ENCODE measurements around the gene OR52N1.
A peak's percentile ranks its signal among the peaks of the same experiment; 100 is the strongest.

DNA sequence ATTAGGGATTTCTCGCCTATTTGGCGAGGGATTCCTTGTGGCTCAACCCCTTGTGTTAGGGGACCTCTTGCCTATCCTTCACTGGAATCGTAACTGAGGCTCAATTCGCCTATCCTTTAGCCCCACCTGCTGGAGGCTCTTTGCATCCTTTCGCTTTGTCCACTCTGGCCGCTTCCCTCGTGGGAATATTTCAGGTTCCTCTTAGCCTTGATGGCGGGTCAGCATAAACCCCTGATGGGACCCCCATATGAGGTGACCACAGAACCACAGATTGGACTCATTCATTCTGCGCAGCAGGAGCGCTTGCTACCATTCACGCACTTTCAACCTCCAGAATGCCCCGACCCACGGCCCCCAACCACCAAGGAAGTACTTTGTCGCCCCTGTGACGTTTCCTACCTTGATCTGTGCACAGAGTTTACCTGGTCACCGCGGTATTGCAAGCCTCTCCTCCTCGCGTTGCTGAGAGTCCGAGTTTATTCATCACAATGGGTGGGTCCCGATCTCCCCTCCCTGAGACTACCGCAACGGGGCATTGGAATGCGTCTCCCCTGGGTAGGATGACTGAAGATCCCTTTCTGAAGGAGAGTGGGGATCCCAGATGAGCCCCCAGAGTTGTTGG is 17.5 kb upstream of the OR52N1 start, which contains the start of gene OR52N2:
- TF ChIP-seq, protein P1, sequence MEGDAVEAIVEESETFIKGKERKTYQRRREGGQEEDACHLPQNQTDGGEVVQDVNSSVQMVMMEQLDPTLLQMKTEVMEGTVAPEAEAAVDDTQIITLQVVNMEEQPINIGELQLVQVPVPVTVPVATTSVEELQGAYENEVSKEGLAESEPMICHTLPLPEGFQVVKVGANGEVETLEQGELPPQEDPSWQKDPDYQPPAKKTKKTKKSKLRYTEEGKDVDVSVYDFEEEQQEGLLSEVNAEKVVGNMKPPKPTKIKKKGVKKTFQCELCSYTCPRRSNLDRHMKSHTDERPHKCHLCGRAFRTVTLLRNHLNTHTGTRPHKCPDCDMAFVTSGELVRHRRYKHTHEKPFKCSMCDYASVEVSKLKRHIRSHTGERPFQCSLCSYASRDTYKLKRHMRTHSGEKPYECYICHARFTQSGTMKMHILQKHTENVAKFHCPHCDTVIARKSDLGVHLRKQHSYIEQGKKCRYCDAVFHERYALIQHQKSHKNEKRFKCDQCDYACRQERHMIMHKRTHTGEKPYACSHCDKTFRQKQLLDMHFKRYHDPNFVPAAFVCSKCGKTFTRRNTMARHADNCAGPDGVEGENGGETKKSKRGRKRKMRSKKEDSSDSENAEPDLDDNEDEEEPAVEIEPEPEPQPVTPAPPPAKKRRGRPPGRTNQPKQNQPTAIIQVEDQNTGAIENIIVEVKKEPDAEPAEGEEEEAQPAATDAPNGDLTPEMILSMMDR (IDR thresholded peaks at IDR 0.05) = peak; percentile 54 to 81 (median 69)
- TF ChIP-seq POLR2A (IDR thresholded peaks at IDR 0.05) = no peak
